Adrenal gland (tissue), 5 donors: ENCODE measurements around the gene RNU6-9.

Experiments used
- POLR2A ChIP-seq, 2 donors: fragments of 450-650 bp; IDR thresholded peaks; one replicate each; pipeline ENCODE4 v1.6.1; 2017; ENCODE audit warnings: antibody characterized with exemption in 2 of 2, mild to moderate bottlenecking in 2 of 2, moderate library complexity in 1 of 2
- TF ChIP-seq, protein P1 (sequence below), 6 experiments: fragments of 450-650 bp in 4 of 6; fragments of 200-600 bp in 2 of 6; sonication (generic) in 1 of 6; IDR thresholded peaks; 1 replicate in 5 of 6; 2 replicates in 1 of 6; pipeline versions ENCODE4 v1.5.1 to v1.8.0; 2016 to 2021; ENCODE audit warnings: antibody characterized with exemption in 6 of 6, mild to moderate bottlenecking in 2 of 6, moderate library complexity in 1 of 6
- donor health status: DM: no; HTN: no; CAD: no.

DNA sequence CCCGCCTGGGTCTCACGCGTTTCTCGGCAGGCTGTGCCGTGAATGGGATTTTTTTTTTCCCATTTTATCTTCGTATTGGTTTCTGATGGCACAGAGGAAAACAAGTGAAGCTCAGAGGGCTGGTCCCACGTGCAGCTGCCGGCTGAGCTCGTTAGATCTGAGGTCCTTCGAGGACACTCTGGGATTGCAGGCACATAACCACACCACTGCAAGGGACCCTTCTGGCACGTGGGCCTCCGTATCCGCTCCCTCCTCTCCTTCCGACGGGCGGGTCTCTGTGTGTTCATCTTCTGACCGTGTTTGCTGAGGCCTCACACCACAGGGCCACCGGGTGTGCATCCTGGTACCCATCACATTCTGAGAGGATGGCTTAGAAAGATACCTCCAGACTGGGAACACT, 17.2 kb upstream of the RNU6-9 start:
- TF ChIP-seq, protein P1, sequence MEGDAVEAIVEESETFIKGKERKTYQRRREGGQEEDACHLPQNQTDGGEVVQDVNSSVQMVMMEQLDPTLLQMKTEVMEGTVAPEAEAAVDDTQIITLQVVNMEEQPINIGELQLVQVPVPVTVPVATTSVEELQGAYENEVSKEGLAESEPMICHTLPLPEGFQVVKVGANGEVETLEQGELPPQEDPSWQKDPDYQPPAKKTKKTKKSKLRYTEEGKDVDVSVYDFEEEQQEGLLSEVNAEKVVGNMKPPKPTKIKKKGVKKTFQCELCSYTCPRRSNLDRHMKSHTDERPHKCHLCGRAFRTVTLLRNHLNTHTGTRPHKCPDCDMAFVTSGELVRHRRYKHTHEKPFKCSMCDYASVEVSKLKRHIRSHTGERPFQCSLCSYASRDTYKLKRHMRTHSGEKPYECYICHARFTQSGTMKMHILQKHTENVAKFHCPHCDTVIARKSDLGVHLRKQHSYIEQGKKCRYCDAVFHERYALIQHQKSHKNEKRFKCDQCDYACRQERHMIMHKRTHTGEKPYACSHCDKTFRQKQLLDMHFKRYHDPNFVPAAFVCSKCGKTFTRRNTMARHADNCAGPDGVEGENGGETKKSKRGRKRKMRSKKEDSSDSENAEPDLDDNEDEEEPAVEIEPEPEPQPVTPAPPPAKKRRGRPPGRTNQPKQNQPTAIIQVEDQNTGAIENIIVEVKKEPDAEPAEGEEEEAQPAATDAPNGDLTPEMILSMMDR (IDR thresholded peaks at IDR 0.05), result no peak
- TF ChIP-seq POLR2A (IDR thresholded peaks at IDR 0.05), result no peak
